ENCODE results near the gene EPB41L2. TPM values are rescaled to one million over a fixed set of nuclear protein-coding genes. Genes with fewer than 3 reads are reported as not detected.

EPB41L2 gene
- total RNA-seq (ENCODE audit: unreplicated experiment): 314 TPM
- long read RNA-seq, partial matches to known transcripts: 4 of 8 reads
- long read RNA-seq, other reads (novel, unspliced or antisense): 4 of 8 reads

DNA sequence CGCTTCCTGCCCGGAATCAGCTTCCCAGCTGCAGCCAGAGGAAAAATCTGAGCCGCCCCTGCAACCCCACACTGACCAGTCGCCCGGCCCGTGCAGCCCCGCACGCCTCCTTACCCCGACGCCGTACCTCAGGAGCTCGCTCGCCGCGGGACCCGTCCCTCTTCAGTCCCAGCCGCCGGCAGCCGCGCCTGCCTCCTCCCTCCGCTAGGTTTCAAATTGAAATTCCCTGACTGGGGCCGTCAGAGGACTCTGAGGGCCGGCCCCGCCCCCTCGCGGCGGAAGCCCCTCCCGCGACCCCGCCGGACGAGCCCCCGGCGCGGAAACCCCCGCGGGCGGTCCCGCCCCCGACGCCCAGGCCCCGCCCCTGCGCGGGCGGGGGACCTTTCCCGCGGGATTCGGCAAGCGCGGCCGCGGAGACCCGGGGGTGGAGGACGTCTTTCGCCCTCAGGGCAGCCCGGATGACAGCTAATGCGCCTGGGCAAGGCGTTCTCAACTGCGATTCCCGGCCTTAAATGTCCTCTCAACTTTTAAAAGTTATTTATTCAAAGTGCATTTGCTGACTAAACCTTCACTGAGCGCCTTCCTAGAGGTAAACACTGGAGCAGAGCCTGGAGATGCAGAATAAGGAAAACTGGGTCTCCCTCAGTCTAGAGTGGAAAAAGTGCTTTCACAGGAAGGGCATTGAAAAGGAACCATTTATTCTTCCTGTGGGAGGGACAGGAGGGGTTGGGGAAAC is at the start of gene EPB41L2:
EPB41L2 (minus strand) TSS at position 218 of the 736 bp plus-strand sequence. CDS start 106,760 bp downstream, outside the sequence.
- Mint-ChIP-seq H3K36me3 (ENCODE audit: low read depth, unreplicated experiment) (peaks cover 9% of the 10 kb centered on the region), H3K4me3 (ENCODE audit: unreplicated experiment) (peak within 1 kb of the TSS; percentile 96), H3K27me3 (ENCODE audit: unreplicated experiment) (peaks cover 9% of the 10 kb centered on the region), H3K9me3 (ENCODE audit: unreplicated experiment) (no peaks in the 10 kb centered on the region), H3K4me1 (ENCODE audit: unreplicated experiment) (peaks cover 38% of the 10 kb centered on the region), H3K27ac (ENCODE audit: unreplicated experiment) (peak within 1 kb of the TSS; percentile 87)
- peak; percentile 97 for DNase-seq (ENCODE audit: low spot score)
- TF ChIP-seq, protein P1, sequence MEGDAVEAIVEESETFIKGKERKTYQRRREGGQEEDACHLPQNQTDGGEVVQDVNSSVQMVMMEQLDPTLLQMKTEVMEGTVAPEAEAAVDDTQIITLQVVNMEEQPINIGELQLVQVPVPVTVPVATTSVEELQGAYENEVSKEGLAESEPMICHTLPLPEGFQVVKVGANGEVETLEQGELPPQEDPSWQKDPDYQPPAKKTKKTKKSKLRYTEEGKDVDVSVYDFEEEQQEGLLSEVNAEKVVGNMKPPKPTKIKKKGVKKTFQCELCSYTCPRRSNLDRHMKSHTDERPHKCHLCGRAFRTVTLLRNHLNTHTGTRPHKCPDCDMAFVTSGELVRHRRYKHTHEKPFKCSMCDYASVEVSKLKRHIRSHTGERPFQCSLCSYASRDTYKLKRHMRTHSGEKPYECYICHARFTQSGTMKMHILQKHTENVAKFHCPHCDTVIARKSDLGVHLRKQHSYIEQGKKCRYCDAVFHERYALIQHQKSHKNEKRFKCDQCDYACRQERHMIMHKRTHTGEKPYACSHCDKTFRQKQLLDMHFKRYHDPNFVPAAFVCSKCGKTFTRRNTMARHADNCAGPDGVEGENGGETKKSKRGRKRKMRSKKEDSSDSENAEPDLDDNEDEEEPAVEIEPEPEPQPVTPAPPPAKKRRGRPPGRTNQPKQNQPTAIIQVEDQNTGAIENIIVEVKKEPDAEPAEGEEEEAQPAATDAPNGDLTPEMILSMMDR (IDR thresholded peaks at IDR 0.05; ENCODE audit: unreplicated experiment): no peak

DNA sequence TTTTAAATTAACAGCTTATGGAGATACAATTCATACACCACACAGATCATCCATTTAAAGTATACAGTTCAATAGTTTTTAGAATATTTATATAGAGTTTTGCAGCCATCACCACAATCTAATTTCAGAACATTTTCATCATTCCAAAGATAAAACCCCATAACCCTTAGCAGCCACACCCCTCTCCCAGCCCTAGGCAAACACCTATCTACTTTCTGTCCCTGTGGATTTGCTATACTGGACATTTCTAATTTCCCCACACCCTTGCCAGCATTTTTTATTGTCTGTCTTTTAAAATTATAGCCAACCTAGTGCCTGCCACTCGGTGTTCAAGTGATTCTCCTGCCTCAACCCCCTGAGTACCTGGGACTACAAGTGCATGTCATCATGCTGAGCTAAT is 49.2 kb upstream of the EPB41L2 start:
- H3K36me3 Mint-ChIP-seq (ENCODE audit: low read depth, unreplicated experiment): no peaks in the 10 kb centered on the region
- no peaks in the 10 kb centered on the region for H3K4me1 Mint-ChIP-seq (ENCODE audit: unreplicated experiment)
- no peak for DNase-seq (ENCODE audit: low spot score)
- H3K4me3 Mint-ChIP-seq (ENCODE audit: unreplicated experiment): no peak overlapping the region
- TF ChIP-seq, protein P1 (IDR thresholded peaks at IDR 0.05; ENCODE audit: unreplicated experiment): no peak
- no peaks in the 10 kb centered on the region for H3K9me3 Mint-ChIP-seq (ENCODE audit: unreplicated experiment)
- H3K27ac Mint-ChIP-seq (ENCODE audit: unreplicated experiment): no peak overlapping the region
- peaks cover 4% of the 10 kb centered on the region for H3K27me3 Mint-ChIP-seq (ENCODE audit: unreplicated experiment)

DNA sequence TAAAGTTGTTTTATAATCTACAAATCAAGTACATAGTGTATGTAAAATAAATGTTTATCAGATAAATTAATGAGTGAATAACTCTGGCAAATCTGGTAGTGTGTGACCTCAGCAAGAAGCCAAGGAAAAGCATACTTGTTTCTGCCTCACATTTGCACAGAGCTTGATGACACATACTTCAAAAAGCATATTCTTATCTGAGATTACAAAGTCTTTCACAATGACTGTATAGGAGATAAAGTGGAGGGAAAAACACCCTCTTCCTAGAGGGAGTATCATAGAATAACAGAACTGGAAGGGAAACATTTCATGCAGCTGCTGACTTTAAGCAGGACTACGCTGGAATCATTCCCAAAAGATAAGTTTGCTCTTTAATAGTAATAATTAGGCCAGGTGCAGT is 44.1 kb upstream of the EPB41L2 start:
- no peak overlapping the region for H3K27ac Mint-ChIP-seq (ENCODE audit: unreplicated experiment)
- no peaks in the 10 kb centered on the region for H3K27me3 Mint-ChIP-seq (ENCODE audit: unreplicated experiment)
- TF ChIP-seq, protein P1 (IDR thresholded peaks at IDR 0.05; ENCODE audit: unreplicated experiment): no peak
- H3K4me1 Mint-ChIP-seq (ENCODE audit: unreplicated experiment): no peaks in the 10 kb centered on the region
- no peaks in the 10 kb centered on the region for H3K36me3 Mint-ChIP-seq (ENCODE audit: low read depth, unreplicated experiment)
- H3K4me3 Mint-ChIP-seq (ENCODE audit: unreplicated experiment): no peak overlapping the region
- no peaks in the 10 kb centered on the region for H3K9me3 Mint-ChIP-seq (ENCODE audit: unreplicated experiment)
- DNase-seq (ENCODE audit: low spot score): no peak

DNA sequence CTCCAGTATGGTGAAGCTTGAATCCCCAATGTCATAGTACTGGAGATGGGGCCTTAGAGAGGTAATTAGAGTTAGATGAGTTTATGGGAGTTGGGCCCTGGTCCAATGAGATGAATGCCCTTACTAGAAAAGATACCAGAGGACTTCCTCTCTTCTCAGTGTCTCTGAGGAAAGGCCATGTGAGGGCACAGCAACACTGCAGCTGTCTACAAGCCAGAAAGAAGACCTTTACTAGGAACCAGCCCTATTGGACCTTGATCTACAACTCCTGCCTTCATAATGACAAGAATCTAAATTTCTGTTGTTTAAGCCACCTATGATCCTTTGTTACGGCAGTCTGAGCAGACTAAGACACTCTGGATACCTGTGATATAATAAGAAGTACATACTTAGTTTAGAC is 40.9 kb upstream of the EPB41L2 start:
- Mint-ChIP-seq H3K27ac (ENCODE audit: unreplicated experiment) (no peak overlapping the region), H3K36me3 (ENCODE audit: low read depth, unreplicated experiment) (no peaks in the 10 kb centered on the region), H3K27me3 (ENCODE audit: unreplicated experiment) (peaks cover 1% of the 10 kb centered on the region), H3K4me1 (ENCODE audit: unreplicated experiment) (no peaks in the 10 kb centered on the region), H3K4me3 (ENCODE audit: unreplicated experiment) (no peak overlapping the region), H3K9me3 (ENCODE audit: unreplicated experiment) (no peaks in the 10 kb centered on the region)
- no peak for DNase-seq (ENCODE audit: low spot score)
- TF ChIP-seq, protein P1 (IDR thresholded peaks at IDR 0.05; ENCODE audit: unreplicated experiment): no peak

DNA sequence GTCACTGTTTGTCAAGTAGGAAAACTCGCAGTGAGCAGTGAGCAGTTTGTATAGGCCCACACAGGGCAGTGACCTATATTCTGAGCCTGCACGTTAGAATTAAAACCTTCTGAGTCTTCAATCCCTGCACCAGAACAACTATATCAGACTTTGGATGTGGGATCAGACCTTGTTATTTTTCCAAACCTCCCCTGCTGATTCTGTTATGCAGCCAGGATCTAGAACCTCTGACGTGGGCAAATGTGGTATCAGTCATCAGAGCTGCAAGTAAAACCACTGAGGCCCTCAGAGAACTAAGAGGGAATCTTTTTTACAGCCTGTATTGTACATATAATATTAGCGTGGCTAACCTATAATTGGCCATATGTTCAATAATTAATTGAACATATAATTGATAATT is 40.3 kb upstream of the EPB41L2 start:
- H3K27me3 Mint-ChIP-seq (ENCODE audit: unreplicated experiment): peaks cover 1% of the 10 kb centered on the region

More for the DNA sequence above, 40.3 kb upstream of the EPB41L2 start:
- H3K27ac Mint-ChIP-seq (ENCODE audit: unreplicated experiment): no peak overlapping the region
- no peaks in the 10 kb centered on the region for H3K9me3 Mint-ChIP-seq (ENCODE audit: unreplicated experiment)
- TF ChIP-seq, protein P1 (IDR thresholded peaks at IDR 0.05; ENCODE audit: unreplicated experiment): no peak
- no peak overlapping the region for H3K4me3 Mint-ChIP-seq (ENCODE audit: unreplicated experiment)
- DNase-seq (ENCODE audit: low spot score): no peak
- no peaks in the 10 kb centered on the region for H3K36me3 Mint-ChIP-seq (ENCODE audit: low read depth, unreplicated experiment)
- no peaks in the 10 kb centered on the region for H3K4me1 Mint-ChIP-seq (ENCODE audit: unreplicated experiment)

All from endothelial cell (in vitro differentiated cells).